ENCODE results near the gene ASPSCR1.
A peak's percentile ranks its signal among the peaks of the same experiment; 100 is the strongest.
"Not testable (repeated sequence)": the region's sequence is repeated elsewhere in the genome, so short reads cannot be mapped to it uniquely, and the experiment has no call there.

Gene ASPSCR1

DNA sequence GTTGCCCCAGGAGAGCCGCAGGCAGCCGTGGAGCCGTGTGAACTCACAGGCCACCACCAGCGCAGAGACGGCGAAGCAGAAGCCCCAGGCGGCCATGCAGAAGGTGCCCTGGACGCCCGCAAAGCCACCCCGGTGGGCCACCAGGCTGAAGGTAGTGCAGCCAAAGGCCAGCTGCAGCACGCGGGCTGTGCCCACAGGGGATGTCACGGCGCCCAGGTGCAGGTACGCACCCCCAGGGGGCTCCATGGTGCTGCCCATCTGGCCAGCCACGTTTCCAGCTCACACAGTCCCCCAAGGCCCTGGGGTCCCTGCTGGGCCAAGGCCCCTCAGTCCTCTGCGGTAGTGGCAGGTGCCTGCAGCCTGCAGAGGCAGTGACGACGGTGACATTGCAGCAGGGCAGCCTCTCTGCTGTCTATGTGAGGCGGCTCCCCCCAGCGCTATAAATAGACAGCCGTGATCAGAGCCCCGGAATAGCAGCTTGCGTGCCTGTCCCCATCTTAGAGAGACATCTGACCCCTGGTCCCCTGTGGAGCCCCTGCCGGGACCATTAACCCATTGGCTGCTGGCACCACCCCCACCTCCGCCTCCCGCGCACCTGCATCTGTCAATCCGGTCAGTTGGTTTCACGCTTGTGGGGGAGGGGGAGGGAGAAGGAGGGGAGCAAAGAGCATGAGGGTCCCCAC, 35.8 kb upstream of the ASPSCR1 start:
- no peak for DNase-seq

DNA sequence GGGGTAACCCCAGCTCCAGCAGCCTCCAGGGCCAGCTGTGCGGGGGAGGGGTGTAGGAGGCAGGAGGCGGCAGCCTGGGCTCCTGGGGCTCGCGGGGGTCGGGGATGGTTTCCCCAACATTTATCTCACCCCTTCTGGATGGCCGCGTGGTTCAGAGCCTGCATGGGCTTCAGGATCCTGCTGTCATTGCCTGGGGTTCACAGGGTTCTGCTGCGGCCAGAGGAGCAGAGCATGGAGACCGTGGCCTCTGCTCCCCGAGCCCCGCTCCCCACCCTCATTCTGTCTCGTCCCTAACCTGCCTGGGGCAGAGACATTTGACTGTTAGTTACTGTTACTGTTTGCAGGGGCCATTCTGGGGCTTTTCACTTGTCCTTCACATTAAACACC, 35.3 kb upstream of the ASPSCR1 start:
- DNase-seq: no peak

DNA sequence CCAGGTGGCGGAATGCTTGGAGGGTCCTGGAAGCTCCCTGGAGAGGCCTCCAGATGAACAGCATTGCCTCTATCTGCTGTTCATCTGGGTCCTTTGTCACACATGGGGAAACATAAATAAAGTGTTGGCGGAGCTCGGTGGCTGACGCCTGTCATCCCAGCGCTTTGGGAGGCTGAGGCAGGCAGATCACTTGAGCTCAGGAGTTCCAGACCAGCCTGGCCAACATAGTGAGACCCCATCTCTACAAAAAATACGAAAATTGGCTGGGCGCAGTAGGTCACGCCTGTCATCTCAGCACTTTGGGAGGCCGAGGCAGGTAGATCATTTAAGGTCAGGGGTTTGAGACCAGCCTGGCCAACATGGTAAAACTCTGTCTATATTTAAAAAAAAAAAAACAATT, 32.6 kb upstream of the ASPSCR1 start:
- DNase-seq: no peak

DNA sequence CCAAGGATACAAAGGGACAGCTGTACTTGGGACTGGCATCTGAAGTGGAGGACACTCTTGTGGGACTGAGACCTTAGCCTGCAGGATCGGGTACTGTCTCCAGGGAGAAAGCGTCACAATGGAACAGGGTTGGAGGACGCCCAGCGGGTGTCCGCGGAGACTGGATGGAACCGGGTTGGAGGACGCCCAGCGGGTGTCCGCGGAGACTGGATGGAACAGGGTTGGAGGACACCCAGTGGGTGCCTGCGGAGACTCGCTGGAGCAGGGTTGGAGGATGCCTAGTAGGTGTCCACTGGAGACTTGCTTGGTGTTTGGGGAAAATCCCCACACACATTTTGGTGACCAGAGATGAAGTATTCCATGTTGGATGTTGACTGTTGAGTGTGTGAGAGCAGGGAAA, 30.2 kb upstream of the ASPSCR1 start, which contains the start of gene MYADML2:
MYADML2 (minus strand) TSS at position 45 of the 400 bp plus-strand sequence. CDS start 5,492 bp downstream, outside the sequence.
- no peak for DNase-seq

DNA sequence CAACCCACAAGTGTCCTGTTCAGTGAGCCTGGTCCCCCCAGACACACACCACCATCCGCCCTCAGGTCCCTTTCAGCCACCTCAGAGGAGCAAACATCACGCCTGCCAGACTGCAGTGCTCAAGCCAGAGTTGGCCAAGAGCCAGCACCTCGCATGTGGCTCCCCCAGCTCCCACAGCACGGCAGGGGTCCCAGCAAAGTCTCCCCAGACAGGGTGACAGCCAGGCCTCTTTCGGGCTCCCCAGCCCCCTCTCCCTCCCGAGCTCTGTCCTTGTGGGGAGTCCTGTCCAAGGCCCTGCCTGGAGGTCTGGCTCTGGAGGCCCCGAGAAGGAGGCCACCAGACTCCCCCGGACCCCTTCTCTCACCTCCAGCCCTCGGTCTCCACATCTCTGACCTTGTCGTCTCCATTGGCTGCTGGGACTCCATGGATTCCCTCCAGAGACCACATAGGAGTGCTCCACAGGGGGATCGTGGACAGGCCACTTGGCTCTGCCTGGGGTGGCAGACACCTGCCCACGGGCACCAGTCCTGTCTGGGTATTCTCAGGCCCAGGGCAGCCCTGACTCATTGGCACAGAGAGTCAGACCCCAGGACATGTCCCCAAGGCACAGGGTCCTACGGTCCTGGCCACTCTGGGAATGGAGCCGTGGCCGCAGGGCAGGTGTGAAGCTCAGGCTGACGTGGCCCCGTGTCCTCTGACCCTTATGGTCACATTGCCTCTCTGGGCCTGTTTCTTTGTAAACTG, 28.6 kb upstream of the ASPSCR1 start:
- no peak for DNase-seq

DNA sequence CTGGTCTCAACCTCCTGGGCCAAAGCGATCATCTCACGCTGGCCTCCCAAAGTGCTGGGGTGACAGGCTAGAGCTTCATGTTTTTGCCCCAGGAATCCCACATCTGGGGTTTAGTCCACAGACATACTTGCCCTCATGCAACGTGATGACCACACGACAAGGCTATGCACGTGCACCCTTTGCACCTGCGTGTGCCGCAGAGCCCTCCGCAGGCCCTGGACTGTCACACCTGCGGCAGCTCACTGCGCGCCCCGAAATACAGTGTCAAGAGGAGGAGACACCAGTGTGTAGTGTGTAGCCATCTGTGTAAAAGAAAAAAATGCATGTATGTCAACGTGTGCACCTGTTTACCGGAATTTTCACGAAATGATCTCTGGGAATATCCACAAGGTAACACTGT, 26.9 kb upstream of the ASPSCR1 start:
- DNase-seq: no peak

DNA sequence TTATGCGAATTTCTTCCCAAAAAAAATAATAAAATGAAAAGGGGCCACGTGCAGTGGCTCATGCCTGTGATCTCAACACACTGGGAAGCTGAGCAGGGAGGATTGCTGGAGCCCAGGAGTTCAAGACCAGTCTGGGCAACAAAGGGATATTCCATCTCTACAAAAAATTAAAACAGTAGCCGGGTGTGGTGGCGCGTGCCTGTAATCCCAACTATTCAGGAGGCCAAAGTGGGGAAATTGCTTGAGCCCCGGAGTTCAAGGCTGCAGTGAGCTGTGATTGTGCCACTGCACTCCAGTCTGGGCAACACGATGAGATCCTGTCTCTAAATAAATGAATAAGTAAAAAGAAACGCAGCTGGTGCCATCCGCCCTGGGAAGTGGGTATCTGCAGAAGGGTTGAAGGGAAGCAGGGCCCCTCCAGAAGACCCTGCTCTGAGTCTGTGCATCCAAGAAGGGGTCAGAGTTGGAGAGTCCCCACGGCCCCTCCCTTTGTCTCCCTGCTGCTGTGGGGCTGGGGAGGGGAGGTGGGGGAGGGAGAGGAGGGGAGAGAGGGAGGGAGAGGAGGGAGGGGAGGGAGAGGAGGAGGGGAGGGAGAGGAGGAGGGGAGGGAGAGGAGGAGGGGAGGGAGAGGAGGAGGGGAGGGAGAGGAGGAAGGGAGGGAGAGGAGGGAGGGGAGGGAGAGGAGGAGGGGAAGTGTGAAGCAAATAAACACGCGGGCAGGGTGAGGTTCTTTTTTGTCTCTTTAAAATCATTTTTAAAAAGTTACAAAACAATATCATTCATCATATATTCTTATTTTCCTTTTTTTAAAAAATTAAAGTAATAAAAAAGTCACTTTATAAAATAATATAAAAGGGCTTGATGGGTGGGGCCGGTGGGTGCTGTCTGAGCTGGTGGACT, 25.4 kb upstream of the ASPSCR1 start:
- DNase-seq: no peak

DNA sequence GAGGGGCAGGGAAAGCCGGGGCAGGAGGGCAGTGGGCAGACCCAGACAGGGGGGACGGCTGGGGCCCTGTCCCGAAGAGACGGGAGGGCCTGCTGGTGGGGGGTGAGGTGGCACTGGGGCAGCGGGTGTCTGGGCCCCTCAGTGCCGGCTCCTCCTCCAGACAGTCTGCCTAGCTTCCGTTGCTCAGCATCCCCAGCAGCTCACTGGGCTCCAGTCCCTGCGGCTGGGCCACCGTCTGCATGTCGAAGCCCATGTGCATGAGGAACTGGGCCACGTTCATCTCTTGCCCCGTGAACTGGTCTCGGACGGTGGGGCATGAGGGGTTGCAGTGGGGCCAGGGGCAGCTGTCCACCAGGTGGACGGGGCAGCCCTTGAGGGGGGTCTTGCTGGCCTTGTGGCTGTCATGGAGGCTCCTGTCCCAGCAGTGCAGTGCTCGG, 24.6 kb upstream of the ASPSCR1 start:
- DNase-seq: no peak

DNA sequence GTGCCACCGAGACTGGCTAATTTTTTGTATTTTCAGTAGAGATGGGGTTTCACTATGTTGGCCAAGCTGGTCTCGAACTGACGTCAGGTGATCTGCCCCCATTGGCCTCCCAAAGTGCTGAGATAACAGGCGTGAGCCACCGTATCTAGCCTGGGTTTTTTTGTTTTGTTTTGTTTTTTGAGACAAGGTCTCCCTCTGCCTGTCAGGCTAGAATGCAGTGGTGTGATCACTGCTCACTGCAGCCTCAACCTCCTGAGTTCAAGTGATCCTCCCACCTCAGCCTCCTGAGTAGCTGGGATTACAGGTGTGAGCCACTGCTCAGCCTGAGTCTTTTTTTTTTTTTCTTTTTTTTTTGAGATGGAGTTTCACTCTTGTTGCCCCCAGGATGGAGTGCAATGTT, 24.0 kb upstream of the ASPSCR1 start:
- not testable (repeated sequence) for DNase-seq

DNA sequence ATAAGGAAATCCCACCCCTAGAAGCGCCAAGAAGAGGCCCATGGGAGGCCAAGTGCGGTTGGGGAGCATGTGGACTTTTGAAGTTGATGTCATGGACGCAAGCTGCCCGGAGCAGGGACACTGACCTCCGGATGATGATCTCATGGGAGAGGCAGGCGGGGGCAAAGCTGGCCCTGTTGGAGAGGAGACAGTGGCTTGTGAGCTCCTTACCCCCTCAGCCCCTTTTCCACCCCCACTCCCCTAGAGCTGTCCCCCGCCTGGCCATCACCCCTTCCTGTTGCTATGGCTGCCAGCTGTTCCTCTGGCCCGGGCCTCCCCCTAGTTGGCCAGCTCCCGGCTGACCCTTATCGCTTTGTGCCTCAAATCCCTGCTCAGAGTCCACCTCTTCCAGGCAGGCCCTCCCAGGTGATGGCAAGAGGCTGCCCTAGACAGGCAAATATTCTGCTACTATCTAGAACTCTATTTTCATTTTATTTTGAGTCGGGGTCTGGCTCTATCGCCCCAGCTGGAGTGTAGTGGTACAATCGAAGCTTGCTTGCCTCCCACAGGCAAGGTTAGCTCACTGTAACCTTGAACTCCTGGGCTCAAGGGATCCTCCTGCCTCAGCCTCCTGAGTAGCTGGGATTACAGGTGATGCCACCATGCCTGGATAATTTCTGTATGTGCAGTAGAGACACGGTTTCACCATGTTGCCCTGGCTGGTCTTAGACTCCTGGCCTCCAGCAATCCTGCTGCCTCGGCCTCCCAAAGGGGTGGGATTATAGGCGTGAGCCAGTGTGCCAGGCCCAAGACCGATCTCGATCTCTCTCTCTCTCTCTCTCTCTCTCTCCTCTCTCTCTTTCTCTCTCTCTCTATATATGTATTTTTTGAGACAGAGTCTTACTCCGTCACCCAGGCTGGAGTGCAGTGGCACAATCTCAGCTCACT, 23.0 kb upstream of the ASPSCR1 start:
- no peak for DNase-seq

DNA sequence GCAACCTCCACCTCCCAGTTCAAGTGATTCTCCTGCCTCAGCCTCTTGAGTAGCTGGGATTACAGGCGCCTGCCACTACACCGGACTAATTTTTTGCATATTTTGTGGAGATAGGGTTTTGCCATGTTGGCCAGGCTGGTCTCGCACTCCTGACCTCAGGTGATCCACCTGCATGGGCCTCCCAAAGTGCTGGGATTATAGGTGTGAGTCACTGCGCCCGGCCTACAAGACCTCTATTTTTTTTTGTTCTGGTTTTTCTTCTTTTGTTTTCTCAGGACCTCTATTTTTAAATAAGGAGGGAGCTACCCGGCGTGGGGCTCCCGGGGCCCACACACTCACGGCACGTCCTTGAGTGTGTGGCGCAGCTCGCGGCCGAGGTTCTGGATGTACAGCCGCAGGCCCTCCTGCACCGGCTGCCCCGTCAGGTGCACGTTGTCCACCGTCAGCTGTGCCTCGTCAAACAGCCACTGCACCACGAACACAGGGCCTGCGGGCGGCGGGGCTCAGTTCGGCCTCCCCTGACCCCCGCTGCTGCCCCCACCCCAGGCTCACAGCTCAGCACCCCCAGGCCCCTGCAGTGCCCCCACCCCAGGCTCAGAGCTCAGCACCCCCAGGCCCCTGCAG, 22.3 kb upstream of the ASPSCR1 start:
- no peak for DNase-seq

DNA sequence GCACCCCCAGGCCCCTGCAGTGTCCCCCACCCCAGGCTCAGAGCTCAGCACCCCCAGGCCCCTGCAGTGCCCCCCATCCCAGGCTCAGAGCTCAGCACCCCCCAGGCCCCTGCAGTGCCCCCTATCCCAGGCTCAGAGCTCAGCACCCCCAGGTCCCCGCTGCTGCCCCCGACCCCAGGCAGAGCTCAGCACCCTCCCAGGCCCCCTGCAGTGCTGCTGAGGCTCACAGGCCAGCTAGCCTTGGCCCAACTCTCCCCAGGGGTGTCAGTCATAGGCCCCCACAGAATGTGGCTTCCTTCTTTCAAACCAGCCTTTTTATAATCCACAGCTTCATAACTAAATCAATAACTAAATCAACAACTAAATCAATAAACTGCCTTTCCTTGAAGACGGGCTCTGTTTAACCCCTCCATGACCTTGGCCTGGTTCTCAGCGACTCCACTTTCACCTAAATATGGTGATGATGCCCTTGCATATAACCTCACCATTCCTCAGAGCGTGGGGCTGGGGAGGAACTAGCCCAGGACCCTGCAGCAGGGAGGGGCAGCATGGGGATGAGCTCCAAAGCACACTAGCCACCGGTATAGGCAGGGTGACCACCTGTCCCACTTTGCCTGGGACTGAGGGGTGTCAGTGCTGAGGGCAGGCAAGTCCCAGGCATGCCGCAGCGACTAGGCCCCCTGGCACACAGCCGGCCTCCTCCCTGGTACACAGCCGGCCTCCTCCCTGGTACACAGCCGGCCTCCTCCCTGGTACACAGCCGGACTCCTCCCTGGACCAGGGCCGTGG, 21.5 kb upstream of the ASPSCR1 start:
- no peak for DNase-seq

DNA sequence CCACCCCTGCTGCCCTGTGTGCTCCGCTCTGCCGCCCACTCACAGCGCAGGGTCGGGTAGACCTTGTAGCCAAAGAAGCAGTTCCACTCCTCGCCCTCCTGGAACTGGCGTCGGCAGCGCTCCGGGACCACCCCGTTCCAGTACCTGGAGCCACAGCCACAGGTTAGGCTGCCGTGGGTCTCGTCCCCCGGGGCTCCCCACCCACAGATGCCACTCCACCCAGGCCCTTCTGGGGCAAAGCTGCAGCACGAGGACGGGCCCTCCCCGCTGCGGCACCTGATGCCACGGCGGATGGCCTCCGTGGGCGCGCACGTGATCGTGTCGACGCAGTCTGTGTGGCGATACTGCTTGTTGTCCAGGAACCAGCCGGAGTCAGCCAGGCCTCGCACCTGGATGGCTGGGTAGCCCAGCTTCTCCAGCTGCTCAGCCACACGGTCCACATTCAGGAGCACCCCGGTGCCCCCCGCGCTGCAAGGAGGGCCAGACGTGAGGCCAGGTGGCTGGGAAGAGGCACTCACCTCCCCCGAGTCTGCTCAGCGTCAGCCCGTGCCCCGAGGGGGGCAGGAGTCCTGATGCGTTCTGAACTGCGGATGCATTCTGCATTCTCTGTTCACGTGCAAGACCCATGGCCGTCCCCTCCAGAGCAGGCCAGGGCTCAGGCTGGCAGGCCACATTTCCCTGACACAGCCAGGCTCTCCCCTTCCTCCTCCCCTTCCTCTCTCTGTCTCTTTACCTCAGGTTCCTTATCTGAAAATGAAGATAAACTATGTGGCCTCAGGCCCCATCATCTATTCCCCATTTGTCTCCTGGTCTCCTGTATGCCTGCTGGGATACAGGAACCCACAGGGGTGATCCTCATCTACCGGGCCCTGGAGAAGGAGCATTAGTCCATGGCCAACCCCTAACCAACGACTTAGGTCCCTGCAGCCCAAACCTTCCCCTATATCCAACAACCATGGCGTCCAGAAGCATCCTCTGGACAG, 20.5 kb upstream of the ASPSCR1 start:
- no peak for DNase-seq

DNA sequence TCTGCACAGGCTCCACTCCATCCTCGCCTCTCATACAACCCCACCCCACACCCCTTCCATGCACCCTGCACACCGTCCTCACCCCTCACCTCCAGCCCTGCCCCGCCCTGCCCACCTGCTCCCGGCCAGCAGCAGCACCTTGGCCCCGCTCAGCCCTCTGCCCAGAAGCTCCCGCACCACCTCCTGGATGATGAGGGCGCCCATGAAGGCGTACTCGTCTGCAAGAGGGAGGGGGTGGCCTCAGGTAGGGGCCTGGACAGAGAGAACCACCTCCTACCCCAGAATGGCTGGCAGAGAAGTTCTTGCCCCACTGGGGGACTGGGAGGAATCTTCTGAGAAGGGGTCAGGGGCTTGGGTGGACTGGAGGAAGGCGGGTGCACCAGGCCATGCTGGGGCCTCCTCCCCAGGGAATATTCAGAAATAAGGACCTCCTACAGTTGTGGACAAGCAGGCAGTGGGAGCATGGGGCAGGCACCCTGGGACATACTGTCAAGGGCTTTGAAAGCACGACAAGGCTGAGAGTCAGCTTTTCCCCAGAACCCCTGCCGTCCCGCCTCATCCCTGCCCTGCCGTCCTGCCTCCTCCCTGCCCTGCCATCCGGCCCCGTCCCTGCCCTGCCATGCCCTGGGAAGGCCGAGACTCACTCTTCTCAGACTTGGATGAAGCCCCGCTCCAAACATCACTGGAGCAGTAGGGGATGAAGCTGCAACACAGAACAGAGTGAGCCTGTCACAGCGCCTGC, 19.6 kb upstream of the ASPSCR1 start:
- no peak for DNase-seq

DNA sequence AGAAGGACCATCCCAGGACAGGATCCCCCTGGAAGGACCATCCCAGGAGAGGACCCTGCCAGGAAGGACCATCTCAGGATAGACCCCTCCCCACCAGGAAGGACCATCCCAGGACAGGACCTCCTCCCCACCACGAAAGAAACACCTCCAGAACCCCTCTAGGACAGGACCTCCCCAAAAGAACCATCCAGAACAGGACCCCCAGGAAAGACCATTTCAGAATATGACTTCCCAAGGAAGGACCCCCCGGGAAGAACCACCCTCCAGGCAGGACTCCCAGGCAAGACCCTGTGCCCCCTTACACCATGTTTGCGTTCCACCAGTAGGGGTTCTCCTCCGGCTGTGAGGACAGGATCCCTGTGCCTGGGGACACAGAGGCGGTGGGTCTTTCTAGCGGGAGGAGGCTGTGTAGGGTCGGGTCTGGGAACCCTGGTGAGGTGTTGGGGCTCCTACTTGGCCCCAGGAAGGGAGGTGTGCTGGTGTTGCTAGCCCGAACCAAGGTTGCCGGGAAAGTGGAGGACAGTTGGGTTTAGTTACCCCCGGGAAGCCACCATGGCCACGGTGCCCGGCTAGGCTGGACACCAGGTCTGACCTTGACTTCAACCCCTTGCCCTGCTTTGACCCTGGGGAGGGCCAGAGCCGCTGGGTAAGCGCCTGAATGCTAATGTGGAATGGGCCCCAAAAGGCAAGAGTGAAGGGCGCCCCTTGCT, 18.6 kb upstream of the ASPSCR1 start:
- no peak for DNase-seq

DNA sequence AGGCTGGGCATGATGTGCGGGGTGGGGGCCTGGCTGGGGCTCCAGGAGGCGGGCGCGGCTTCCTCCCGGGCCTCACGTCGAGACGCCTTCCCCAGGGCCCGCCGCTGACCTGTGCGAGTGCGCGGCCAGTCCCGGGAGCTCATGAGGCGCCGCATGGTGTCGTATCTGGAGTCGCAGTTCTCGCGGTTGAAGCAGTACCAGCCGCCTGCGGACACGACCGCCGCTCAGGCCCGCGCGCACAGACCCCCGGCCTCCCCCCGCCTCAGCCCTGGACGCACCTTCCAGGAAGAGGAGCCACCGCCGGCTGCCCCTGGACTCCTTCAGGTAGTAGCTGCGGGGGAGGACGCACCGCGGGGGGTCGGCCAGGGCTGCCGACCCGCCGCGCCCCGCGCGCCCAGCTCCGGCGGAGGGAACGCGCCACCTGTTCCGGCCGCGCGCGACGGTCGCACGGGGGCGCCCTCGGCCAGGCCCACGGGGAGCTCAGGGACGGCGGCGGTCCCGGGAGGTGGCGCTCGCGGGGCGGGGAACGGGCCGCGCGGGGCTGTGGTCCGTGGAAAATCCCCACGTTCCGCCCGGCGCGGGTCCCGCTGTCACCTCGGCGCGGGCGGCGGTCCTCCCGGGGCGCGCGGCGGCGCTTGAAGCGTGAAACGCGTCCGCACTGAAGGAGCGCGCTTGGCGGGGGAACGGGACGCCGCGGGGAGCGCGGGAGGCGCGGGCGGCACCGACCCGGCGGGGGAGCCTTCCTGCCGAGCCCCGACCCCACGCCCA, 17.9 kb upstream of the ASPSCR1 start:
- peak; percentile 65 to 75 for DNase-seq
